H1 (cell line): ENCODE measurements around the gene SLC34A1. TPM values are rescaled to one million over a fixed set of nuclear protein-coding genes. Genes with fewer than 3 reads are reported as not detected.

Source experiments
- ASH2L ChIP-seq: fragments of 200-600, 300-600 bp; sonication (generic); IDR thresholded peaks from one replicate; pipeline ENCODE4 v1.7.1; 2017; ENCODE audit warnings: low read length
- KDM5A ChIP-seq: fragments of 200-600 bp; IDR thresholded peaks from 2 replicates; pipeline ENCODE4 v1.7.1; 2012; ENCODE audit warnings: mild to moderate bottlenecking, low read length, inconsistent platforms, mixed read lengths
- RXRA ChIP-seq: IDR thresholded peaks from 2 replicates; pipeline ENCODE4 v1.6.1; 2011; ENCODE audit warnings: low read depth, mild to moderate bottlenecking, low read length, moderate library complexity; ENCODE audit not compliant: insufficient read depth
- SIRT6 ChIP-seq: IDR thresholded peaks from one replicate; pipeline ENCODE4 v1.7.1; 2012; ENCODE audit warnings: low read length, inconsistent platforms
- SUZ12 ChIP-seq: fragments of 200-600 bp; sonication (generic); IDR thresholded peaks from 2 replicates; pipeline ENCODE4 v1.6.1; 2012; ENCODE audit warnings: mild to moderate bottlenecking, inconsistent platforms, low read length, moderate library complexity, mixed read lengths
- TAF7 ChIP-seq: optimal IDR thresholded peaks from 2 replicates; pipeline ENCODE3; 2011; ENCODE audit warnings: low read depth, mild to moderate bottlenecking, inconsistent platforms, low read length, moderate library complexity, borderline replicate concordance
- ZNF274 ChIP-seq: IDR thresholded peaks from 2 replicates; pipeline ENCODE4 v1.7.0; 2012; ENCODE audit warnings: low read length, borderline replicate concordance; ENCODE audit errors: extremely low read depth
- polyA plus RNA-seq, 7 experiments: library from polyadenylated mRNA; depleted of rRNA in 3 of 7; stranded (reverse) in 5 of 7; unstranded in 2 of 7; fragments of >200 nt in 5 of 7; fragments of 200-250 nt in 2 of 7; gene quantifications; 1 replicate in 5 of 7; 2 replicates in 1 of 7; 4 replicates in 1 of 7; pipeline versions ENCODE4 v1.2.1 to v1.2.3, GENCODE V29; 2011 to 2013; ENCODE audit warnings: missing spikeins in 2 of 7, mixed read lengths in 2 of 7
- total RNA-seq: library from RNA; stranded (reverse); fragmentation: NEBNext Ultra II Directional; extraction: Animal tissue kit (Norgen Biotek cat#: 25700); gene quantifications from 2 replicates; pipeline ENCODE4 v1.2.1, GENCODE V29; 2021

Gene SLC34A1
- total and polyA plus RNA-seq, 2 of the 8 experiments (the other 6 are each of a cell fraction or from before 2014, with no cell fraction given): not detected

DNA sequence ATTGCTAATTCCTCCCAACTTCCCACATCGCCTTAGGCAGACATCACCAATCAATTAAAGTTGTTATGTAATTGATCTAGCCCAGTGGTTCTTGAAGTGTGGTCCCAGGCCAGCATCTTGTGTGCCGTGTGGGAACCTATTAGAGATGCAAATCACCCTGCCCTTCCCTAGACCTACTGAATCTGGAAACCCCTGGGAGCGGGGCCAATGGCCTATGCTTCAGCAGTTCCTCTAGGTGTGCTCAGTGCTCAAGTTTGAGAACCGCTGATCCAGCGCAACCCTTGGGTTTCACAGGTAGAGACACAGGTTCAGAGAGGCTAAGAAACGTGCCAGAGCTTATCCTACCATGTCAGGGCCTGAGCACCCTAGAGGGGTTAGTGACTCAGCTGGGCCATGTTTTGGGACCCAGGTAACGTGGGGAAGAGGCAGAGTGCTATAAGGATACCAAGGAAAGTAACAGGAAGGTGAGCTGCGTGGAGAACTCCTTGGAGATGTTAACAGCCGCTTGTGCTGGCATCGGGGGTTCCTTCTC, 4.4 kb downstream of the SLC34A1 start (continued):
- TF ChIP-seq TAF7: no peak
- no peak for TF ChIP-seq SIRT6
- TF ChIP-seq ASH2L: no peak
- no peak for TF ChIP-seq ZNF274
- TF ChIP-seq SUZ12: no peak; the same call in 1 of the 2 replicates
- TF ChIP-seq RXRA: no peak
- TF ChIP-seq KDM5A: no peak
- TF ChIP-seq, all 59 proteins: peak for 0
